ENCODE measurements around the gene IQCM.

GRCh38 chr4:149785696-149786431, 29.8 kb downstream of the IQCM start:
- TF ChIP-seq EZH2 (IDR thresholded peaks at IDR 0.05; ENCODE audit: borderline replicate concordance, low read depth, low read length, severe bottlenecking) (no peak), POLR2A (IDR thresholded peaks at IDR 0.05; ENCODE audit: low read depth, low read length) (no peak), CTCF (IDR thresholded peaks at IDR 0.05; ENCODE audit: extremely low read depth in 1 of 2, insufficient read depth in 1 of 2, low read depth in 1 of 2, low read length in 2 of 2) (no peak), MYC (IDR thresholded peaks at IDR 0.05; ENCODE audit: low read depth, low read length) (no peak), GATA2 (IDR thresholded peaks at IDR 0.05; ENCODE audit: insufficient read depth, insufficient read length, low read depth, low read length) (no peak), JUN (IDR thresholded peaks at IDR 0.05; ENCODE audit: borderline replicate concordance, insufficient read depth, insufficient read length, low read depth) (no peak), POLR2AphosphoS5 (IDR thresholded peaks at IDR 0.05; ENCODE audit: insufficient read depth, low read depth, low read length) (no peak), MAX (IDR thresholded peaks at IDR 0.05; ENCODE audit: insufficient read depth, insufficient read length) (no peak), FOS (IDR thresholded peaks at IDR 0.05; ENCODE audit: borderline replicate concordance, insufficient read depth, low read length) (no peak)
